Effector memory CD8-positive, alpha-beta T cell (primary cell): ENCODE results near the gene IGSF21.

ENCODE experiments used
- ATAC-seq: fragments of 150-1000 bp; cut with Tn5 transposase; replicated peaks from 2 replicates; pipeline ENCODE4 v1.10.0; 2021; ENCODE audit warnings: mild to moderate bottlenecking, moderate library complexity
- DNase-seq, 3 experiments: peaks; one replicate each; pipeline ENCODE4 v3.0.0; 2021
- H3K27ac Mint-ChIP-seq, 2 donors: one replicate each; pipeline ENCODE4 v1.8.0; 2022; ENCODE audit warnings: mild to moderate bottlenecking in 2 of 2, mixed read lengths in 2 of 2, moderate library complexity in 2 of 2
- H3K27me3 Mint-ChIP-seq, 2 donors: one replicate each; pipeline ENCODE4 v1.8.0; 2022; ENCODE audit warnings: mixed read lengths in 2 of 2
- H3K36me3 Mint-ChIP-seq: one replicate; pipeline ENCODE4 v1.8.0; 2022; ENCODE audit warnings: mild to moderate bottlenecking, moderate library complexity, mixed read lengths; ENCODE audit not compliant: insufficient read depth
- H3K4me1 Mint-ChIP-seq, 2 donors: one replicate each; pipeline ENCODE4 v1.8.0; 2022; ENCODE audit warnings: low read depth in 2 of 2, mixed read lengths in 2 of 2
- H3K4me3 Mint-ChIP-seq, 2 donors: one replicate each; pipeline ENCODE4 v1.8.0; 2022; ENCODE audit warnings: mild to moderate bottlenecking in 2 of 2, mixed read lengths in 2 of 2, moderate library complexity in 2 of 2
- H3K9me3 Mint-ChIP-seq, 2 donors: one replicate each; pipeline ENCODE4 v1.8.0; 2022; ENCODE audit warnings: mixed read lengths in 2 of 2

Gene IGSF21

DNA sequence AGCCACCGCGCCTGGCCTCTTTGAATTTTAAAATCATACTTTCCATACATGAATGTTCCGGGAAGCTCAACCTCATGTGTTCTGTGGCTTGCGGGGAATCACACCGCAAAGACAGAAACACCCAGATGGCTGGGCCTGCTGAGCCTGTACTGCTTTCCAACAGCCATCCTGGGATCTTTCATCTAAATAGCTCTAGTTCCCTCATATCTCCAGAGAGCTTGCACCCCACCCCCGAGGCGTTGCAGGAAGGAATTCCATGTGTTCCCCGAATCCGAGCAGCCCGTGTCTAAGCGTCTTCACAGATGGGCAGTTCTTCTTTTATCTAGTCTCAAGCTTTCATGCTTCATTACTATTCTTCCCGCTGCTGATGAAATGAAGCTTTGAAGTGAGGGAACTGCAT is 66.4 kb downstream of the IGSF21 start:
- no peak overlapping the region for H3K4me3 Mint-ChIP-seq
- H3K9me3 Mint-ChIP-seq, result no peaks in the 10 kb centered on the region
- H3K36me3 Mint-ChIP-seq, result no peaks in the 10 kb centered on the region
- DNase-seq, result no peak
- ATAC-seq, result no peak
- peaks cover 41 to 57% of the 10 kb centered on the region in 2 donors for H3K27me3 Mint-ChIP-seq
- no peak overlapping the region for H3K27ac Mint-ChIP-seq
- H3K4me1 Mint-ChIP-seq, result peaks cover 0 to 3% of the 10 kb centered on the region in 2 donors

DNA sequence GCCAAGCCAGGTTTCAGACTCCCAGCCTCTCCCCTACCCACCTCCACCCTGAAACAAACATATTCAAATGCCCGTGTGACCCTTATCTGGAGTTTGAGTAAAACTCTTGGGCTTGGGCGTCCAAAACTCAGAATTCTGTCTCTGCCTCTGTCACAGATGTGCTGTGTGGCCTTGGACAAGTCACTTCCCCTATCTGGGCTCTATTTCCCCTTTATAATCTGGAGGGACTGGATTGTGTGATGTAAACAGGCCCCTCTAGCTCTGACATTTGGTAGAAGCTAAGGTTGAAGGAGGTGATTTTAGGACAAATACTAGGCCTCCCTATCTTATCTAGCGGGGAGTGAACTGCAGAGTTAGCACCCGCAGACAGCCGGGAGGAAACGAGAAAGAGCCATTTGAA is 67.5 kb downstream of the IGSF21 start:
- Mint-ChIP-seq H3K36me3 (no peaks in the 10 kb centered on the region), H3K27me3 (peaks cover 41 to 54% of the 10 kb centered on the region in 2 donors), H3K4me3 (no peak overlapping the region), H3K27ac (no peak overlapping the region), H3K4me1 (peaks cover 0 to 3% of the 10 kb centered on the region in 2 donors), H3K9me3 (no peaks in the 10 kb centered on the region)
- no peak for DNase-seq
- ATAC-seq, result no peak

DNA sequence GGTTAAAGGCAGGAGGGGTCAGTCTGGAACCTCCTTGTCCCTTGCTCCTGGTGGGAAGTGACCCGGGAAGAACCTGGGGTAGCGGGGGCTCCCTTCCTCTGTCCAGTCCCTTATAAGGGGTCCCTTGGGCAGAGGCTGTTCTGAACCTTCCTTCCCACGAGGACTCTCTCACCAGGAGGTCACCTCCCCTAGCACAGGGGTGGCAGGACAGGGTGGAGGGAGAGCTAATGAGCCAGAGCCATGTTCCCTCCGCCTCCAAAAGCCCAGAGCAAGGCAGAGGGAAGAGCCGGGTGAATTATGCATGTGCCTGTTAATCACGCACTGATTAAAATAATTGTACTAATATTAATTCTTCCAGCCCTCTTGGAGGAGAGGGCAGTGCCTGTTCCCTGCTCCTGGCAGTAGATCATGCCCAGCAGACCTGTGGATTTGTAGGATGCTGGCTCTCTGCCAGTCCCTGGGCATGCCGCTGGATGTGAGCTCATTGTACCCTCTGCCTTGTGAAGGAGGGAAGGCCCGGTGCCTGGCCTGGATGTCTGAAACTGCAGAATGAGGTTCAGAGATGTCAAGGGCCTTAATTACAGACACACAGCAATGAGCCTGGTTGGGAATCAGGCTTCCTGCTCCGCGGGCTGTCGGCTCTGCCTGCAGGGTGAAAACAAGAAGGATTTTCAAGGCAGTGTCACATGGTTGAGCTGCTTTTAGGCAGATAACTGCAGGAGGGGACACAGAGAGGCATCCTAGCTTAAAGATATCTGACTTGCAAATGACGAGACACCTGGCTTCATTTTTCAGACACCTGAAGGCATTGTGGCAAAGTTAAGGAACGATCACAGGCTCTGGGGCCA is 68.2 kb downstream of the IGSF21 start:
- ATAC-seq, result no peak
- Mint-ChIP-seq H3K27ac (no peak overlapping the region), H3K27me3 (peaks cover 45 to 55% of the 10 kb centered on the region in 2 donors), H3K4me1 (peaks cover 0 to 3% of the 10 kb centered on the region in 2 donors), H3K36me3 (no peaks in the 10 kb centered on the region), H3K4me3 (no peak overlapping the region), H3K9me3 (no peaks in the 10 kb centered on the region)
- DNase-seq, result no peak

DNA sequence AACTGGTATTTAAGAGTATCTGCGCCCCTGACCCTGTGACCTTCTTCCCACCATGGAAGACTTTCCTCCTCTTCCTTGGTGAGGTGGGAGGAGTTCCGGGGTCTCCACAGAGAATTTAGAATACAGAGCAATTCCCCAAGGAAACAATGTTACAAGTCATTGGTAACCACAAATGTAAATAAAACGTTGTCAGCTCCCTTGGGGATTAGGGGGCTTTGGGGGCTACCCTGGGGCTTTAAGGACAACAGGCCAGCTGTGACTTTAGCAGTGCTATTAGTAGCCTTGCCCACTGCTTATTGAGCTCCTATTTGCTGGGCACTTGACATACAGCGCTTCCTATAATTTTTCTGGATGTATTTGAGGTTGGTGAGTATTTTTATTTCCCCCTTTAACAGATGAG is 69.0 kb downstream of the IGSF21 start:
- no peak for ATAC-seq
- DNase-seq, result no peak
- Mint-ChIP-seq H3K4me3 (no peak overlapping the region), H3K9me3 (no peaks in the 10 kb centered on the region), H3K27me3 (peaks cover 42 to 56% of the 10 kb centered on the region in 2 donors), H3K36me3 (no peaks in the 10 kb centered on the region), H3K27ac (no peak overlapping the region), H3K4me1 (peaks cover 0 to 3% of the 10 kb centered on the region in 2 donors)

DNA sequence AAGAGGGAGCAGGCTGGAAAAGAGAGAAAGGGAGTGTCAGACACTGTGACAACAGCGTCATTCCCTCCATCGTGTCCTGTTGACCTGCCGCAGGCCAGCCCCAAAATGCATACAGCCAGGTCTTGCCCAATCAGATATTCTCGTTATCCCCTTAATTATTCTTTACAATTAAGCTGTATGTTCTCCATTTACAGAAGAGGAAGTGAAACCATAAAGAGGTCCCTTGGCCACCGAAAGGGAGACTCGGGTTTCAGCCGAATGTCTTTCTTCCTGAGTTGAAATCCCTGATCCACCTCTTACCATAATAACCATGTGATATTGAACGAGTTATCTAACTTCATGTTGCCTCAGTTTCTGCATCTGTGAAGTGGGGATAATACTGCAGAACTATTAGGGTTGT is 70.5 kb downstream of the IGSF21 start:
- peaks cover 42 to 63% of the 10 kb centered on the region in 2 donors for H3K27me3 Mint-ChIP-seq
- H3K4me3 Mint-ChIP-seq, result no peak overlapping the region
- no peak for DNase-seq

DNA sequence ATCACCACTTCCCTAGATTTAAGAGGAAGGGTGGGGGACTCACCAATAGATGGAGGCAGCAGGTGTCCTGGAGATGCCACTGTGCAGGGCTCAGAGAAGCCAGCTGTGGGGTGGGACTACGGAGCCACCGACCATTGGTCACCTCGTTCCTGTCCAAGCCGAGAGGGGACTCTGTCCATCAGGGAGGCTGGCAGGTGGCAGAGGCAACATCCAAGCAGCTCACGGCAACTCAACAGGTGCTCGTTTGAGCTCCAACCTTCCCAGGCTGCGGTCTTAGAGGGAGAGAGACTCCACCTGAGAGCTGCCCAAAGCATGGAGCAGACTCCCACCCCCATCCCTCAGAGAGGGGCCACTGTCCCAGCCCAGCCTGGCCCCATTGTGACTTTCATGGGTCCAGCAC is 71.4 kb downstream of the IGSF21 start:
- H3K36me3 Mint-ChIP-seq, result no peaks in the 10 kb centered on the region
- H3K27ac Mint-ChIP-seq, result no peak overlapping the region
- no peak overlapping the region for H3K4me3 Mint-ChIP-seq
- DNase-seq, result no peak
- no peaks in the 10 kb centered on the region for H3K9me3 Mint-ChIP-seq
- peaks cover 0 to 3% of the 10 kb centered on the region in 2 donors for H3K4me1 Mint-ChIP-seq
- H3K27me3 Mint-ChIP-seq, result peaks cover 40 to 68% of the 10 kb centered on the region in 2 donors
- no peak for ATAC-seq

More for the DNA sequence above, 70.5 kb downstream of the IGSF21 start:
- Mint-ChIP-seq H3K9me3 (no peaks in the 10 kb centered on the region), H3K27ac (no peak overlapping the region), H3K36me3 (no peaks in the 10 kb centered on the region), H3K4me1 (peaks cover 0 to 3% of the 10 kb centered on the region in 2 donors)
- ATAC-seq, result no peak

- Mint-ChIP-seq H3K27me3 (peaks cover 47 to 60% of the 10 kb centered on the region in 2 donors), H3K27ac (no peak overlapping the region), H3K4me3 (no peak overlapping the region), H3K36me3 (no peaks in the 10 kb centered on the region), H3K4me1 (no peaks in the 10 kb centered on the region), H3K9me3 (no peaks in the 10 kb centered on the region)
- DNase-seq (no peak), ATAC-seq (no peak)
These were observed 75.0 kb downstream of the IGSF21 start for GRCh38 chr1:18182398-18183160.

DNA sequence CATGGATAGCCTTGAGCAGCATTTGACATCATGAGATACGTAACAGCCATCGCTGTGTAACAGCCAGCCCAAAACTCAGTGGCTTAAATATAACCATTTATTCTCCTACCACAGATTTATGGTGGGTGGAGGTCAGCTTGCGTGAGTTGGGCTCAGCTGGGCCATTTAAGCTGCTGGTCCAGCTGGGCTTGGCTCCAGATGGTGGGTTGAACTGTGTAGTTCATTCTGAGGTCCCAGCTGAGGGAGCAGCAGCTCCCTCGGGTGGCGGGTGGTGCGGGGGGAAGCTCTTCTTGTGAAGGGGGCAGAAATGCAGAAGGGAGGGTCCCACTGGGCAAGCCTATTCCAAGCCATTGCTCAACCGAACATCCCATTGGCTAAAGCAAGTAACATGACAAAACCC is 75.9 kb downstream of the IGSF21 start:
- Mint-ChIP-seq H3K27ac (no peak overlapping the region), H3K4me3 (no peak overlapping the region), H3K4me1 (no peaks in the 10 kb centered on the region), H3K9me3 (no peaks in the 10 kb centered on the region), H3K27me3 (peaks cover 39 to 52% of the 10 kb centered on the region in 2 donors), H3K36me3 (no peaks in the 10 kb centered on the region)
- no peak for DNase-seq
- ATAC-seq, result no peak

GRCh38 chr1:18187054-18187453 is 79.5 kb downstream of the IGSF21 start:
- DNase-seq (no peak), ATAC-seq (no peak)
- no peaks in the 10 kb centered on the region for H3K36me3 Mint-ChIP-seq
- no peak overlapping the region for H3K4me3 Mint-ChIP-seq
- H3K4me1 Mint-ChIP-seq, result no peaks in the 10 kb centered on the region
- no peak overlapping the region for H3K27ac Mint-ChIP-seq
- H3K27me3 Mint-ChIP-seq, result peaks cover 25 to 58% of the 10 kb centered on the region in 2 donors
- H3K9me3 Mint-ChIP-seq, result no peaks in the 10 kb centered on the region

DNA sequence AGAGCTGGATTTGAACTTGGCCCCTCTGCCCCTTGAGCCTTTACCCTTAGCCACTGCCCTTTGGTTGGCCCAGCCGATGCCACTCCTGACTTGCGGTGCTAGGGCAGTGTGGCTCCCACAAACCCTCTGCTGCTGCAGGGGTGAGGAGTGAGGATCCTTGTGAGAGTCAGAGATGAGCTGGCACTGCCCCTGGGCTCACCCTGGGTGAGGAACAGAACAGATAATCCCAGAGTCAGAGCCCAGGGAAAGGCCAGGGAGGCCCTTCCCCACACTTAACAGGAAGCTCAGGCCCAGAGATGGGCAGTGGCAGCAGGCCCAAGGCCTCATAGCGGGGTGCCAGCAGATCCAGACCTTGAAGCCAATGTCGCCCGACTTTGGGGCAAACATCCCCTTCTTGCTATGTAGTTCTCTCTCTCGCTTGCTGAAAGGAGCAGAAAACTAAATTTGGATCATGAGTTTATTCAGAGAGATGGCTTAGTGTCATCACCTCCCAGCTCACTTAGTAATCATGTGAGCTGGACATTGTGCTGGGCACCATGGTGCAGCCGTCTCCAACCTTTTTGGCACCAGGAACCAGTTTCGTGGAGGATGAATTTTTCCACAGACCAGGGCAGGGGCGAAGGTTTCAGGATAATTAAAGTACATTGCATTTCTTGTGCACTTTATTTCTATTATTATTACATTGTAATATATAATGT is 81.4 kb downstream of the IGSF21 start:
- Mint-ChIP-seq H3K4me3 (no peak overlapping the region), H3K36me3 (no peaks in the 10 kb centered on the region), H3K9me3 (no peaks in the 10 kb centered on the region), H3K27me3 (peaks cover 39 to 59% of the 10 kb centered on the region in 2 donors), H3K4me1 (no peaks in the 10 kb centered on the region), H3K27ac (no peak overlapping the region)
- ATAC-seq, result no peak
- DNase-seq, result no peak

DNA sequence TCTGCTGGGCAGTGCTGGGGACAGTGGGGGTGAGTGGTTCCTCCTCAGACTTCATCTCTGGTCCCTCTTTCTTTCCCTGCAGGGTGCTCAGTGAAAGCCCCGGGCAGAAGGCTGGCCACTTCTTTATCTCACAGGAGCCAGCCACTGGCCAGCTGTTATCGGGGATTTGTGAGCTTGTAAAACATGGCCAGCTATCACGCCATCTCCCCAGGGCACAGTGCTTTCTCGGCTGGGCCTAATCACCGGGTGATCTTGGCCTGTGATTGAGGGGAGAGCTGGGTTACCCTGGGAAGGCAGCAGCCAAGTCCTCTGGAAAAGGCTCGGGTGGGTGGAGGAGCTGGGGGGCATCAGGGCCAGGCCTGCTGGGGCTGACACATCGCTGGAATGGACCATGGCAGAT is 83.0 kb downstream of the IGSF21 start:
- ATAC-seq (no peak), DNase-seq (no peak)
- H3K27me3 Mint-ChIP-seq, result peaks cover 37 to 72% of the 10 kb centered on the region in 2 donors

GRCh38 chr1:18191037-18191436 is 83.4 kb downstream of the IGSF21 start:
- no peak overlapping the region for H3K27ac Mint-ChIP-seq
- no peaks in the 10 kb centered on the region for H3K4me1 Mint-ChIP-seq
- no peaks in the 10 kb centered on the region for H3K9me3 Mint-ChIP-seq
- no peak for DNase-seq
- no peak overlapping the region for H3K4me3 Mint-ChIP-seq
- no peak for ATAC-seq
- H3K36me3 Mint-ChIP-seq, result no peaks in the 10 kb centered on the region
- H3K27me3 Mint-ChIP-seq, result peaks cover 37 to 72% of the 10 kb centered on the region in 2 donors

More for the DNA sequence above, 83.0 kb downstream of the IGSF21 start:
- no peak overlapping the region for H3K4me3 Mint-ChIP-seq
- no peaks in the 10 kb centered on the region for H3K4me1 Mint-ChIP-seq
- no peaks in the 10 kb centered on the region for H3K36me3 Mint-ChIP-seq
- no peaks in the 10 kb centered on the region for H3K9me3 Mint-ChIP-seq
- H3K27ac Mint-ChIP-seq, result no peak overlapping the region

GRCh38 chr1:18191481-18192155 is 84.0 kb downstream of the IGSF21 start:
- DNase-seq (no peak), ATAC-seq (no peak)
- Mint-ChIP-seq H3K9me3 (no peaks in the 10 kb centered on the region), H3K27ac (no peak overlapping the region), H3K27me3 (peaks cover 34 to 72% of the 10 kb centered on the region in 2 donors), H3K4me3 (no peak overlapping the region), H3K36me3 (no peaks in the 10 kb centered on the region), H3K4me1 (no peaks in the 10 kb centered on the region)
